Adrenal gland (tissue), 5 donors: Measurements from ENCODE around the gene DPH7.

Source experiments
- CTCF ChIP-seq, 6 experiments: fragments of 450-650 bp in 4 of 6; fragments of 200-600 bp in 2 of 6; sonication (generic) in 1 of 6; IDR thresholded peaks; 1 replicate in 5 of 6; 2 replicates in 1 of 6; pipeline versions ENCODE4 v1.5.1 to v1.8.0; 2016 to 2021; ENCODE audit warnings: antibody characterized with exemption in 6 of 6, mild to moderate bottlenecking in 2 of 6, moderate library complexity in 1 of 6
- POLR2A ChIP-seq, 2 donors: fragments of 450-650 bp; IDR thresholded peaks; one replicate each; pipeline ENCODE4 v1.6.1; 2017; ENCODE audit warnings: antibody characterized with exemption in 2 of 2, mild to moderate bottlenecking in 2 of 2, moderate library complexity in 1 of 2
- donor health status: DM: no; HTN: no; CAD: no.

GRCh38 chr9:137524161-137524980, 54.4 kb downstream of the DPH7 start:
- no peak for TF ChIP-seq POLR2A (IDR thresholded peaks at IDR 0.05)
- TF ChIP-seq CTCF (IDR thresholded peaks at IDR 0.05), result no peak
